Heart left ventricle (tissue), 13 donors: ENCODE measurements around the gene SMKR1.

Experiments
- POLR2A ChIP-seq, 2 donors: fragments of 450-650 bp; IDR thresholded peaks; one replicate each; pipeline ENCODE4 v1.6.1; 2017; ENCODE audit warnings: antibody characterized with exemption in 2 of 2, mild to moderate bottlenecking in 2 of 2, moderate library complexity in 2 of 2
- TF ChIP-seq, protein P1 (sequence below), 12 donors: fragments of 200-600 bp; sonication (generic) in 4 of 12; IDR thresholded peaks; one replicate each; pipeline versions ENCODE4 v1.5.0 to v1.8.0; 2018 to 2022; ENCODE audit warnings: antibody characterized with exemption in 12 of 12, mild to moderate bottlenecking in 5 of 12
- donor health status: ischemic (EF 13 %, LVEDD 7.1; RV severe dilation, severe dysfunction).
- donor health status: DM: no; HTN: yes; CAD: no.
- donor health status: DM: no; HTN: no; CAD: no.
- donor health status: ischemic (EF 25% LVEDD 6.9; RV normal size, moderate dysfunction).
- donor health status: ischemic (EF 25% LVEDD 5.7; RV mildly dilated, moderate dysfunction).
- donor health status: ischemic (EF 35%, LVEDD 5.7; RV mildly dilated, moderate dysfunction).
- donor health status: nonischemic (EF 11% LVEDD 7.7; RV severe dilation, severe dysfunction).
- donor health status: DM: yes; HTN: yes; CAD: no.
- donor health status: PGD.
- donor health status: ischemic (EF 29% LVEDD 5.4; RV normal size, mild dysfunction).
- donor health status: nonischemic (EF 23%, LVEDD 6.1; RV moderate dilation, normal function).

DNA sequence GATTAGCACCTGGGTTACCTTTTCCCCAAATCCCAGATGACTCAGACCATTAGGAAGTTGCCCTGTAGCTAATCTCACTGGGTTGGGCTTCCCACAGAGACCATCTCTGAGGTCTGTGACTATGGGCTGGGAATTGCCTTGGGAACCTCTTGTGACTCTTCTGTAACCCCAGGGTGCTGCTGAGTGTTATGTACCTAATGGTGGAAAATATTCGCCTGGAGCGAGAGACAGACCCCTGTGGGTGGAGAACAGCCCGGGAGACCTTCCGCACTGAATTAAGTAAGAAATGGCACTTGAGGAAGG is 48.1 kb upstream of the SMKR1 start:
- TF ChIP-seq, protein P1, sequence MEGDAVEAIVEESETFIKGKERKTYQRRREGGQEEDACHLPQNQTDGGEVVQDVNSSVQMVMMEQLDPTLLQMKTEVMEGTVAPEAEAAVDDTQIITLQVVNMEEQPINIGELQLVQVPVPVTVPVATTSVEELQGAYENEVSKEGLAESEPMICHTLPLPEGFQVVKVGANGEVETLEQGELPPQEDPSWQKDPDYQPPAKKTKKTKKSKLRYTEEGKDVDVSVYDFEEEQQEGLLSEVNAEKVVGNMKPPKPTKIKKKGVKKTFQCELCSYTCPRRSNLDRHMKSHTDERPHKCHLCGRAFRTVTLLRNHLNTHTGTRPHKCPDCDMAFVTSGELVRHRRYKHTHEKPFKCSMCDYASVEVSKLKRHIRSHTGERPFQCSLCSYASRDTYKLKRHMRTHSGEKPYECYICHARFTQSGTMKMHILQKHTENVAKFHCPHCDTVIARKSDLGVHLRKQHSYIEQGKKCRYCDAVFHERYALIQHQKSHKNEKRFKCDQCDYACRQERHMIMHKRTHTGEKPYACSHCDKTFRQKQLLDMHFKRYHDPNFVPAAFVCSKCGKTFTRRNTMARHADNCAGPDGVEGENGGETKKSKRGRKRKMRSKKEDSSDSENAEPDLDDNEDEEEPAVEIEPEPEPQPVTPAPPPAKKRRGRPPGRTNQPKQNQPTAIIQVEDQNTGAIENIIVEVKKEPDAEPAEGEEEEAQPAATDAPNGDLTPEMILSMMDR (IDR thresholded peaks at IDR 0.05): no peak
- TF ChIP-seq POLR2A (IDR thresholded peaks at IDR 0.05): no peak
